VCaP (cell line): ENCODE measurements around the gene RRP12.

Experiments used
- H3K27ac ChIP-seq: fragments of 450-650 bp; 2 replicates; pipeline ENCODE4 v1.5.1; 2017
- TF ChIP-seq, protein P1 (sequence below): fragments of 450-650 bp; conservative IDR thresholded peaks from 2 replicates; pipeline ENCODE4 v1.5.1; 2017; ENCODE audit warnings: mild to moderate bottlenecking, moderate library complexity

RRP12 gene

DNA sequence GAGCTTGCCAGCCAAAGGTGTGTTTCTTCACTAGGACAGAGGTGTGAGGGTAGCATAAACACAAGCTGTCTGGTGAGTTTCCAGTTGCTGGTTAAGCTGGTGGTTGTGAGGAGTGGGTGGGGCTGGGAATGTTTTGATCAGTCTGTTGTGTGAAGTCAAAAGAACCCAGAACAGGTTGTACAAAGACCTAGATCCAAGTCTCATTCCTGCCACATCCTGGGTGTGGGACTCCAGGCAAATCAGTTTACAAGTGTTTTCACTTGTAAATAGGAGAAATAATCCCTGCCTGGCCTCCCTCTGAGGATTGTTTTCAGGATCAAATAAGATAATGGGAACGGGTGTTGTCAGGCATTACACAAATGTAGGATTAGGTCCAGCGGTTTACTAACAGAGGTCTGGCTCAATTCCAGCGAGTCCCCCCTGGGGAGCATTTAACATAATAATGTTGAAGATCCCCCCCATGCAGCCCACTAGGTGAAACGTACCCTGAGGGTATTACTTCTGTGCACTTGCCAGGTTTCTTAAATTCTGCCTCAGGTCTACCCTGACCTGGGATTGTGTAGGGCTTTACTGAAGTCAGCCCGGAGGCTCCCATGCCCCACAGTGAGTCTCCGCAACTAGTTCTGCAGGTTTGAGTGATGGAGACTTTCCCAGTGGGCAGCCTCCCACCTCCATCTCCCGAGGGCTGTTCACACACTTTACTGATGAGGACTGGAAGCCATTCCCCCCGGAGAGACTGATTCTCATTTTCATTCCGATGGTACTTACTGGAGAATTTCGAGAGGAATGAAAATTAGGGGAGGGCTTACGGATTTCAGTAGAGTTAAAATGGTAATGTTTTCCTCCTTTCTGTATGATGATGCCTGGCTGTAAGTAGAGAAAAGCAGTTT lies 64.0 kb downstream of the RRP12 start:
- TF ChIP-seq, protein P1, sequence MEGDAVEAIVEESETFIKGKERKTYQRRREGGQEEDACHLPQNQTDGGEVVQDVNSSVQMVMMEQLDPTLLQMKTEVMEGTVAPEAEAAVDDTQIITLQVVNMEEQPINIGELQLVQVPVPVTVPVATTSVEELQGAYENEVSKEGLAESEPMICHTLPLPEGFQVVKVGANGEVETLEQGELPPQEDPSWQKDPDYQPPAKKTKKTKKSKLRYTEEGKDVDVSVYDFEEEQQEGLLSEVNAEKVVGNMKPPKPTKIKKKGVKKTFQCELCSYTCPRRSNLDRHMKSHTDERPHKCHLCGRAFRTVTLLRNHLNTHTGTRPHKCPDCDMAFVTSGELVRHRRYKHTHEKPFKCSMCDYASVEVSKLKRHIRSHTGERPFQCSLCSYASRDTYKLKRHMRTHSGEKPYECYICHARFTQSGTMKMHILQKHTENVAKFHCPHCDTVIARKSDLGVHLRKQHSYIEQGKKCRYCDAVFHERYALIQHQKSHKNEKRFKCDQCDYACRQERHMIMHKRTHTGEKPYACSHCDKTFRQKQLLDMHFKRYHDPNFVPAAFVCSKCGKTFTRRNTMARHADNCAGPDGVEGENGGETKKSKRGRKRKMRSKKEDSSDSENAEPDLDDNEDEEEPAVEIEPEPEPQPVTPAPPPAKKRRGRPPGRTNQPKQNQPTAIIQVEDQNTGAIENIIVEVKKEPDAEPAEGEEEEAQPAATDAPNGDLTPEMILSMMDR: no peak
- peak overlapping the region; percentile 96 for H3K27ac ChIP-seq

DNA sequence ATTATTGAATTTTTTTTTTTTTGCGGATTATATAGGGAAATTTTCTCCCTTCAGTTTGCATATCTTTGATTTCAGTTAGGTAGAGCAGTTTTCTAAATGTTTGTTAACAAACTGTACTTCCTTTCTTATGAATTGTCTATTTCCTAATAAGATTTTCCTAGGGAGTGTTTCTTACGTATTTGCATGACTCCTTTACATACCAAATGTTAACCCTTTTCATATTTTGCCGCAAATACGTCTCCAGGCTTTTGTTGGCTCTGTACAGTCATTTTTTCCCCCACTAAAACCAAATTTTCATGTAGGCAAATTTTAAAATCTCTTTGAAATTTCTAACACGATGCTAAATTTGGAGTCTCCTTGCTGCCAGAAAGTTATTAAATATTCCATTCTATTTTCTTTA lies 64.7 kb downstream of the RRP12 start:
- H3K27ac ChIP-seq: peak overlapping the region; percentile 96
- TF ChIP-seq, protein P1: no peak

DNA sequence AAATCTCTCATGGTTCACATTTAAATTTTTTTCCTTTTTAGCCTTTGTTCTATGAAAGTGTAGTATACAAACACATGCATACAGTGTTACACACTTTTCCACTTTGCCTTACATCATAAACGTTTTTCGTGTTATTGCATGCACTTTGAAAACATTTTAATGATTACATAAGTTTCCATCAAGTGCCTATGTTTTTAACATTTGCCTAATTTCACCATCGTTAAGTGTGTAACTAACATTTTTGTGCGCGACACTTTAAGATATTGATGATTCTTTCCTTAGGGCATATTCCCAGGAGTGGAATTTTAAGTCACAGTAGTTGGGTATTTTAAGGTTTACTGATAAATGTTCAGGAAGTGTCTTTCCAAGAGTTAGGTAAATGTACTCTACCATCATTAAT lies 65.1 kb downstream of the RRP12 start:
- TF ChIP-seq, protein P1: no peak
- peak overlapping the region; percentile 96 for H3K27ac ChIP-seq

DNA sequence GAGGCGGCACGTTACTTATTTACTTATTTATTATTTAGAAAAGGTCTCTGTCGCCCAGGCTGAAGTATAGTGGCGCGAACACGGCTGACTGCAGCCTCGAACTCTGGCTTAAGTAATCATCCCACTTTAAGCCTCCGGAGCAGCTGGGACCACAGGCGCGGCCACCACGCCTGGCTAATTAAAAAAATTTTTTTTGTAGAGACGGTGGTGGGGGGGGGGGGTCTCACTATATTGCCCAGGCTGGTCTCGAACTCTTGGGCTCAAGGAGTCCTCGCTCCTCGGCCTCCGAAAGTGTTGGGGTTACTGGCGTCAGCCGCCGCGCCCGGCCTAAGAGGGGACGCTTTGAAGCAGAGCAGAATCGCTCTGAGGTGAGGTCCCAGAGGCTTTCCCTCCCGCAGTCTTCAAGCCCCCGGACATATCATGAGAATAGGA lies 65.9 kb downstream of the RRP12 start:
- peak overlapping the region; percentile 96 for H3K27ac ChIP-seq
- TF ChIP-seq, protein P1: no peak

DNA sequence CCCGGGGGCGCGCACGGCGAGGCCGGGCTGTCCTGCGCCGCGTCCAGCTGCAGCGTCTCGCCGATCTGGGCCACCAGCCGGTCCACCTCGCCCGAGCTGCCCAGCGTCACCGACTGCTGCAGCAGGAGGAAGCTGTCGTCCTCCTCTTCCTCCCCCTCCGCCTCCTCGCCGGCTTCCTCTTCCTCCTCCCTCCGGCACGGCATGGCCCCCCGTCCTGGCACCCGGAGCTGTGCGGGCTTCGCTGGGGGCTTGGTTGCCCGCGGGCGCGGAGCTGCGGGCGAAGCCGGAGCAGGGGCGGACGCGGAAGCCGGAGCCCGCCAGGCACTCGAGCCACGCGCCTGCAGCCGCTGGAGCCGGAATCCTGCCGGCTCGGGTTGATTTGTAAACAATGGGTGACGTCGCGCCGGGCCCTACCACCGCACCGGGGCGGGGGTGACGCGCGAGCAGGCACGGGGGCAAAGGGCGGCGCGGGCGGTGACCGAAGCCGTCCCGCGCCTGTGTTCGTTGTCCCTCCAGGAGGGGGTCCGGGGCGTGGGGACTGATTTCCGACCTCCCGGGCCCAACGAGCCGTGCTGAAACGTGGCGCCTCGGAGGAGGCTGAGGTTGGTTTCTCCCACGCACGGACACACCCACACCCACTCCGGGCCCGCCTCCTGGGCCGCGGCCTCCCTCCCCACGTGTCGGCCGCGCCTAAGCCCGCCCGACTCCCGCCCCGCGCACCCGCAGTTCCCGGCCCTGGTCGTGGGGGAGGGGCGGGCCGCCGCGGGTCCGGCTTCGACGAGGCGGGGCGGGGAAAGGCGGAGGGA lies 66.6 kb downstream of the RRP12 start, which contains the start of gene FRAT2:
TSS of gene FRAT2 (minus strand) at position 360 of the 806 bp plus-strand sequence. CDS start at position 203, 157 bp downstream.
- peak within 1 kb of the TSS; percentile 96 for H3K27ac ChIP-seq
- TF ChIP-seq, protein P1: no peak

DNA sequence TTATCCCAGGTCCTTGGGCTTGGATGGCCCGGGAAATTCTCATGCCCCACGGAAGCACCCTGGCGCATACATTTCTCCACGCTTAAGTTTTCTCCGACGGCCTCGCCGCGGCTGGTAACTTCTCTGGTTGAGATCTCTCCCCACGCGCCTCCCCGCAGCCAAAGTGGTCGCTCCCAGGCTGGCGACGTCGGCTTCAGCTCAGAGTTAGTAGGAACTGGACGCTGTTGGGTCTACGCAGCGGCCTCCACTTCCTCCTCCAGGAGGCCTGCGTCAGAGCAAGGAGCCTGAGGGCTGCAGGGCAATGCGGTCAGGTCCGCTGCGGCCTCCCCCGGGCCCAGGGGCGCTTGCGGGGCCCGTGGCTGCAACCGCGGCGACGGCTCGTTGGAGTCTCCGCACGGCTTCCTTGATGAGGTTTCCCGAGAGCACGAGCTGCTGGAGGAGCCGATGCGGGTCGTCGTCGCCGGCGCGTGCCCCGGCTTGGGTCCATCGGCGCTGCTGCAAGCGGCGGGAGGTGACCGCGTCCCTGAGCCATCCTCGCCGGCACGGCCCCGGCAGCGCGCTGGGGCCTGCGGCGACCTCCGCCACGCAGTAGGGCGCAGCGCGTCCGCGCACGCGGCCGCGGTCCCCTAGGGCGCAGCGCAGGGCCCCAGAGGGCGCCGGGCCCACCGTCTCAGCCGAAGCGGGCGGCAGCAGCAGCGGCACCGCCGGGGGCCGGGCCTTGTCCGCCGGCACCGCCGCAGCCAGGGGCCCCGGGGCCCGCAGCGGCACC lies 67.4 kb downstream of the RRP12 start:
- TF ChIP-seq, protein P1: no peak
- H3K27ac ChIP-seq: peak overlapping the region; percentile 96

DNA sequence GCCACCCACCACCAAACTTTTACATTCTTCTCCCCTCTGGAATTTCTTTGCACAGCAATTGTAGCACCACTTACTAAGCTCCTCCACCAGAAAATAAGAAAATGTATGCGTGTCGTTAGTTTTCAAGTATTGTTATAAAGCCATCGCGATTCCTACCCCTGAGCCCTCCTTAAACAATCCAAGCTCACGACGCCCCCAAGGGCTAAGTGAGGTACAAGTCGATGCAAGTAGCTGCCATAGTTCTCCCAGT lies 67.9 kb downstream of the RRP12 start:
- TF ChIP-seq, protein P1: no peak
- H3K27ac ChIP-seq: peak overlapping the region; percentile 96
